GM19193 (cell line): Measurements from ENCODE around the gene LRRIQ4.

Source experiments
- POLR2A ChIP-seq: IDR thresholded peaks from 4 replicates; pipeline ENCODE4 v1.6.1; 2011; ENCODE audit not compliant: insufficient read depth, insufficient read length; ENCODE audit errors: extremely low read depth

LRRIQ4 gene

GRCh38 chr3:169787120-169787519, 25.6 kb upstream of the LRRIQ4 start:
- no peak for TF ChIP-seq POLR2A

DNA sequence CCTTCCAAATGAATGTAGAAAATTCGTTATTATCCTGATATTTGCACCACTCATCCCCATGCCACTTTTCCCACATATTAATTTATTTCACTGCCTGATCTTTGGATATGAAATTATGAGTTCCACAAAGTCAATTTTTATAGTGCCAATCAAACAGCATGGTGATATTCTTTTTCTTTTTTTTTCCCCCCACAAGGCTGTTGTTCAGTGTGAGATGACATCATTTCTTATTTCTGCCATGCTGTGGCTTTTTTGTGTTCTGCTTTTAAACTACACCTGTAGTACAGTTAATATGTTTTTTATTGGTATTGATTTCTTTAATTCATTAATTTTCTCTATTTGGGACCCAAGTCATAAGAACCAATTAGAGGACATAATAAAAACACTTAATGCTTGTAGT, 24.9 kb upstream of the LRRIQ4 start:
- TF ChIP-seq POLR2A = no peak

DNA sequence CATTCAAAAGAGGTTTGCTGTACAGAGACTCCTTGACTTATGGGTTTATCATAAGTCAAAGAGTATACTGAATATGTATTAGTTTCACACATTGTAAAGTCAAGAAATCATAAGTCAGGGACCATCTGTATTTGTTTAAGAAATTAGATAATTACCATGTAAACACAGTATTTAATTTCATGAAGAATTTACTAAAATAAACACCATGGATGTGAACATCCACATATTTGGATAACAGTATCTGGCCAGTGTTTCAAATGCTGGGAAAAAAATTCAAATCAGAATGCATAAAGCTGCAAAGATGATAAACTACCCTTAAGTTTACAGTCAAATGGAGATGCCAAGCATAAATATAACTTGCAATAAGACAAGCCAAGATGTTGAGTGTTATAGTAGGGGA, 22.5 kb upstream of the LRRIQ4 start:
- no peak for TF ChIP-seq POLR2A

DNA sequence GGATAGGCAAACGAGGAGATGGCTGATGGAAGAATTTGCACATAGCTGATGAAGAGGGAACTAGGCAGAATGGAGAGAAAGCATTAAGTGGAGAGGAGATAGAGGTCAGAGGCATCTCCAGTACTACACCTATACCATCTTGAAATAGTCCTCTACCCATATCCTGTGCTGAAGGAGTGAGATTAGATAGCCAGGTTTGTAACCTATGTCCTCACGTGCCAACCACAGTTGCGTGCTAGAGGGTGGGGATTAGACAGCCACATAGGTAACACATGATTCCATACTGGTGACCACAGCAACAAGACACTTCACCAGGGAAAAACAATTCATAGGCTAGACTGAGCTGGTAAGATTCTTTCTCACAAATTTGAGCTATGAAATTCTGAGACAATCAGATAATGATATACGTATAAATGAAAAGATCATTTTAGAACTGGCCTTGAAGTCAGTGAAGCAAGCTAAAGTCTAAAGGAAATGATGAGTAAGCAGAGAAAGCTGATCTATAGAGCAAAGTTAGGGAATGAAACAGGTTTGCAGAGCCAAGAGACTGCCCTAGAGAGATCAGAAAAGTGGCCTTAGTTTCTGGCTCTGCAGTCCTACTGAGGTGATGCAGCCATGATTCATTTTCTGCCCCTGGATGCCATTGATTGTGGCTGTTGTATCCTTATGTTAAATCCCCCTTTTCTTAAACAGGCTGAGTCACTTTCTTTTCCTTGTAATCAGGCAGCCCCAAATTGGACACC, 21.8 kb upstream of the LRRIQ4 start:
- TF ChIP-seq POLR2A = no peak

DNA sequence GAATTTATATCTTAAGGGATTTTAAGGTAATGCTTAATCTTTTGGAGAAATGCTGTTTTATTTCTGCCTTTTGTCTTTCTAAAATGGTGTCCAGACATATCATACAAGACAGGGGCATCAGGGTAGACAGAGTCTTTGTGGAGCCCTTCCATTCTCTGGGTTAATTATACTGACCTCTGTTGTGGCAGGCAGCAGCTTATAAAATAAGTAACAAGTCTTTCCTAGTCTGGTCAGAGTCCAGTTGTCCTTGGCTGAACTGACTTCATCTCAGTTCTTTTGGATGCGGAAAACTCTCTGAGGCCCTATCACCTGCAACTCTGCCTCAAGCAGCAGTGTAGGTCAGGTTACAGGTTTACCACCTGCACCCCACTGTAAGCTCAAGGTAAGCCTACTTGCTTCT, 20.3 kb upstream of the LRRIQ4 start:
- TF ChIP-seq POLR2A = no peak

GRCh38 chr3:169804681-169805080, 8.0 kb upstream of the LRRIQ4 start:
- no peak for TF ChIP-seq POLR2A

GRCh38 chr3:169809230-169809795, 3.4 kb upstream of the LRRIQ4 start:
- no peak for TF ChIP-seq POLR2A

- no peak for TF ChIP-seq POLR2A
Measured at GRCh38 chr3:169811631-169812331, 889 bp upstream of the LRRIQ4 start.

DNA sequence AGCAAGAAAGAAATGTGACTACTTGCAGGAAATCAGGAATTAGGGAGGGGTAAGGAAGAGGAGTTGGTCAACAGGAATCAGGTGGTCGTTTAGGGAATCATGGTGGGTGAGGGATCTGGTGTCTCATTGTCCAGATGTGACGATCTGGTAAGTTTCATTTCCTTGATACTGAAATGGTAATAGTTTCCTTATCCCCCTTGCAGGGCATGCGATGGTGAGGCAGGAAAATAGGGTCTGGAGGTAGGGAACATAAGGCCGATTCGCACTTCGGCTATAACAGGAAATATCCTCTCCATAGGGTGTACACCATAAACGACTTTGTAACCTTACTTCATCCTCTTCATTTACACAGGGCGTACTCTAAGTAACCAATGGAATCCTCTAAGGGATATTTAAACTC, 608 bp downstream of the LRRIQ4 start:
- no peak for TF ChIP-seq POLR2A

DNA sequence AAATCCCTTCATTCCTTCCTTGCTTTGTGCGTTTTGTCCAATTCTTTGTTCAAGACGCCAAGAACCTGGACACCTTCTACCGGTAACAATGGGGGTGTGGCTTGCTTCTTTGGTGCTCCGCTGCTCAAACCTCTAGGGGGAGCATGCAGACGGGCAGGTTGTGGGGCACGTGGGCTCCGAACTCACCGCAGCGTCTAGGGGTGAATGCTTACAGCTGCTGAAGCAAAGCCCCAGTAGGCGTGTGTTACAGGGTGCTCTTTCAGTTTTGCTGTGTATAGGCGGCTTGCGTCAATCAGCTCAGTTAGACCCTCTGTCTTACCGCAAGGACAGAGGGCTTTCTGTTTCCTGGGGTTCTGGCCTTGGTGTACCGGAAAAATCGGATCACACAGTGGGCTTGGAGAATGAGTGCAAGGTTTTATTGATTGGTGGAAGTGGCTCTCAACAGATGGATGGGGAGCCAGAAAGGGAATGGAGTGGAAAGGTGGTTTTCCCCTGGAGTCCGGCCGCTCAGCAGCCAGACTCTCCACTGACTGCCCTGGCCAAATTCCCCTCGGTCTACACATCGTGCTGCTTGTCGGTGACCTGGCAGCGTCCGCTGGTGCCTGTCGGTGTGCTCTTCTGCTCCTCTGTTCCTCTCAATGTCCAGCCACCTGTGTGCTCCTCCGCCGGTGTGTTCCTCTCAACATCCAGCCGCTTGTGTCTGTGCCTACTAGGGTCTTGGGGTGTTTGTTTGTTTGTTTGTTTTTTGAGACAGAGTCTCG, 1.3 kb downstream of the LRRIQ4 start:
- no peak for TF ChIP-seq POLR2A

GRCh38 chr3:169815590-169816150, 3.0 kb downstream of the LRRIQ4 start:
- no peak for TF ChIP-seq POLR2A

- TF ChIP-seq POLR2A = no peak
Measured at GRCh38 chr3:169818316-169818715, 5.6 kb downstream of the LRRIQ4 start.

GRCh38 chr3:169822091-169822490, 9.4 kb downstream of the LRRIQ4 start:
- TF ChIP-seq POLR2A = no peak

DNA sequence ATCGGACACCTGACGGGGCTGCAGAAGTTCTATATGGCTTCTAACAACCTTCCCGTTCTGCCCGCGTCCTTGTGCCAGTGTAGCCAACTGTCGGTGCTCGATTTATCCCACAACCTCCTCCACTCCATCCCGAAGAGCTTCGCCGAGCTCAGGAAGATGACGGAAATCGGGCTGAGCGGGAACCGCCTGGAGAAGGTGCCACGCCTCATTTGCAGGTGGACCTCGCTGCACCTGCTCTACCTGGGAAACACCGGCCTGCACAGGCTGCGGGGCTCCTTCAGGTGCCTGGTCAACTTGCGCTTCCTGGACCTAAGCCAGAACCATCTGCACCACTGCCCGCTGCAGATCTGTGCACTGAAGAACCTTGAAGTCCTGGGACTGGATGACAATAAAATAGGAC, 9.9 kb downstream of the LRRIQ4 start:
- TF ChIP-seq POLR2A = no peak

DNA sequence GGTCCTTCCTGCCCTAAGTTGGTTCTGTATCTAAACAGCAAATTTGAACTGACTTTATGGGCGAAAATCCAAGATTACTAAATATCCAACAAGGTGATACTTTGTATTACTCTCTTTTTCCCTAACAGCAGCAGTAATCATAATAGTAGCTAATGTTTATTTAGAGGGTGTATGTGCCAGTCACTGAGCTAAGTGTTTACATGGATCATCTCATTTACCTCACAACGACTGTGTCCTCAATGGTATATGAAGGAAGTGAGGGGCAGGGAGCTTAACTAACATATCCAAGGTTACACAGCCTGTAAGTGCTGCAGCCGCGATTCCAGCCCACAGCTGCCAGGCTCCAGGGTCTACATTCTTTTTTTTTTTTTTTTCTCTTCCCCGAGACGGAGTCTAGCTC, 10.3 kb downstream of the LRRIQ4 start:
- TF ChIP-seq POLR2A = no peak
